OCI-LY3 (cell line): Measurements from ENCODE around the gene MICA.

Experiments used
- CTCF ChIP-seq: fragments of 200-600, 300-600 bp; sonication (generic); IDR thresholded peaks from 2 replicates; pipeline ENCODE4 v1.5.1; 2014; ENCODE audit warnings: antibody characterized with exemption, low read length, low read depth
- EZH2phosphoT487 ChIP-seq: fragments of 200-600 bp; shearing (Covaris generic); IDR thresholded peaks from 2 replicates; pipeline ENCODE4 v1.6.1; 2018; ENCODE audit warnings: antibody characterized with exemption, mixed run types, low read depth

- TF ChIP-seq CTCF (no peak), EZH2phosphoT487 (no peak)
Measured at GRCh38 chr6:31412506-31412905, 9.1 kb downstream of the MICA start.
